ENCODE measurements around the gene DCDC2B.

DNA sequence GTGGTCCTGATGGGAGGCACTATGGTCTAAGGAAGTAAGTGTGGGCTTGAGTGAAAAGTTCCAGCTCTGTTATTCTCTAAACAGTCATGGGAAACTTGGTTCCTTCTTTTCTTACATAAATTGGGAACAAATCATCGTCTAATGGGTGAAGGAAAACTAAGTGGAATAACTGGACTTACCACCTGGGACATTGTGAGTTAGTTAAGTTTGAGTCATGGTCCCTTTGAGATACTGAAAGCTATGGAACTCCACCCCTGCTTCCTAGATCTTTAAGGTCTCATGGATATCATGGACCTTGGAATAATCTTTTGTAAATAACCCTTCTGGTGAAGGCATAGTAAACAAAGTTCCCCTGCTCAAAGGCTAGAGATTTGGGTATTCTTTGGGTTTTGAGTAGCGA is 45.5 kb upstream of the DCDC2B start:
- no peak for TF ChIP-seq POLR2A (IDR thresholded peaks at IDR 0.05; ENCODE audit: low read depth, low read length)
- TF ChIP-seq POLR2AphosphoS5 (IDR thresholded peaks at IDR 0.05; ENCODE audit: low read depth, low read length): no peak
- TF ChIP-seq TAF1 (IDR thresholded peaks at IDR 0.05; ENCODE audit: borderline replicate concordance, low read depth, low read length): no peak

Data from GM12892 (cell line).